ENCODE measurements around the gene TRIP10.
"Not testable (repeated sequence)": the region's sequence is repeated elsewhere in the genome, so short reads cannot be mapped to it uniquely, and the experiment has no call there.

The TRIP10 gene

GRCh38 chr19:6706633-6706958, 32.9 kb upstream of the TRIP10 start:
- H3K4me3 ChIP-seq (ENCODE audit: control insufficient read depth, low read depth, low read length), result no peak overlapping the region
- TF ChIP-seq CTCF (IDR thresholded peaks at IDR 0.05; ENCODE audit: control insufficient read depth, insufficient read depth, low read depth, low read length, missing control alignments), result no peak
- DNase-seq (ENCODE audit: low read depth), result no peak

GRCh38 chr19:6707011-6707657, 32.3 kb upstream of the TRIP10 start:
- no peak for DNase-seq (ENCODE audit: low read depth)
- no peak overlapping the region for H3K4me3 ChIP-seq (ENCODE audit: control insufficient read depth, low read depth, low read length)
- TF ChIP-seq CTCF (IDR thresholded peaks at IDR 0.05; ENCODE audit: control insufficient read depth, insufficient read depth, low read depth, low read length, missing control alignments), result no peak

- no peak overlapping the region for H3K4me3 ChIP-seq (ENCODE audit: control insufficient read depth, low read depth, low read length)
- DNase-seq (ENCODE audit: low read depth), result no peak
- TF ChIP-seq CTCF (IDR thresholded peaks at IDR 0.05; ENCODE audit: control insufficient read depth, insufficient read depth, low read depth, low read length, missing control alignments), result no peak
These were observed 31.8 kb upstream of the TRIP10 start for GRCh38 chr19:6707658-6708018.

- no peak for DNase-seq (ENCODE audit: low read depth)
- H3K4me3 ChIP-seq (ENCODE audit: control insufficient read depth, low read depth, low read length), result no peak overlapping the region
- no peak for TF ChIP-seq CTCF (IDR thresholded peaks at IDR 0.05; ENCODE audit: control insufficient read depth, insufficient read depth, low read depth, low read length, missing control alignments)
These were observed 31.1 kb upstream of the TRIP10 start for GRCh38 chr19:6708346-6708745.

GRCh38 chr19:6708913-6709312, 30.6 kb upstream of the TRIP10 start:
- not testable (repeated sequence) for H3K4me3 ChIP-seq (ENCODE audit: control insufficient read depth, low read depth, low read length); DNase-seq (ENCODE audit: low read depth)

- no peak overlapping the region for H3K4me3 ChIP-seq (ENCODE audit: control insufficient read depth, low read depth, low read length)
- DNase-seq (ENCODE audit: low read depth), result no peak
- TF ChIP-seq CTCF (IDR thresholded peaks at IDR 0.05; ENCODE audit: control insufficient read depth, insufficient read depth, low read depth, low read length, missing control alignments), result no peak
These were observed 29.9 kb upstream of the TRIP10 start for GRCh38 chr19:6709549-6709948.

GRCh38 chr19:6710273-6711077, 29.0 kb upstream of the TRIP10 start:
- TF ChIP-seq CTCF (IDR thresholded peaks at IDR 0.05; ENCODE audit: control insufficient read depth, insufficient read depth, low read depth, low read length, missing control alignments), result no peak
- no peak for DNase-seq (ENCODE audit: low read depth)
- no peak overlapping the region for H3K4me3 ChIP-seq (ENCODE audit: control insufficient read depth, low read depth, low read length)
